HG03442 (cell line): ENCODE data around the gene GPLD1.
A peak's percentile ranks its signal among the peaks of the same experiment; 100 is the strongest.
"Not testable (repeated sequence)": the region's sequence is repeated elsewhere in the genome, so short reads cannot be mapped to it uniquely, and the experiment has no call there.

ENCODE experiments used
- ATAC-seq: cut with Tn5 transposase; IDR thresholded peaks from one replicate; pipeline ENCODE4 v1.9.1; 2021; ENCODE audit warnings: mild to moderate bottlenecking, moderate library complexity; ENCODE audit not compliant: unreplicated experiment

GPLD1 gene

GRCh38 chr6:24489470-24489869 lies at the start of gene GPLD1:
Gene GPLD1, minus strand, starts transcription at chr6:24489578. Its CDS starts 67 bp downstream, at chr6:24489511.
- no peak for ATAC-seq

GRCh38 chr6:24537771-24538385 lies 48.5 kb upstream of the GPLD1 start:
- no peak for ATAC-seq

- no peak for ATAC-seq
Measured at GRCh38 chr6:24537082-24537699, 47.8 kb upstream of the GPLD1 start.

GRCh38 chr6:24536466-24536865 lies 47.1 kb upstream of the GPLD1 start:
- no peak for ATAC-seq

GRCh38 chr6:24535210-24535609 lies 45.8 kb upstream of the GPLD1 start:
- ATAC-seq, result no peak

GRCh38 chr6:24534329-24534728 lies 45.0 kb upstream of the GPLD1 start:
- no peak for ATAC-seq

GRCh38 chr6:24529985-24530384 lies 40.6 kb upstream of the GPLD1 start:
- no peak for ATAC-seq

GRCh38 chr6:24524805-24525204 lies 35.4 kb upstream of the GPLD1 start:
- no peak for ATAC-seq

GRCh38 chr6:24524329-24524728 lies 35.0 kb upstream of the GPLD1 start:
- ATAC-seq, result no peak

- ATAC-seq, result peak; percentile 34
Measured at GRCh38 chr6:24522228-24523176, 33.1 kb upstream of the GPLD1 start.

- ATAC-seq, result peak; percentile 44
Measured at GRCh38 chr6:24520929-24521546, 31.7 kb upstream of the GPLD1 start.

GRCh38 chr6:24517659-24518543 lies 28.5 kb upstream of the GPLD1 start:
- peak; percentile 77 for ATAC-seq

GRCh38 chr6:24513602-24514001 lies 24.2 kb upstream of the GPLD1 start:
- peak; percentile 37 for ATAC-seq

GRCh38 chr6:24511976-24512375 lies 22.6 kb upstream of the GPLD1 start:
- not testable (repeated sequence) for ATAC-seq

GRCh38 chr6:24506814-24507520 lies 17.6 kb upstream of the GPLD1 start:
- no peak for ATAC-seq

- ATAC-seq, result no peak
Measured at GRCh38 chr6:24504649-24505586, 15.5 kb upstream of the GPLD1 start.

GRCh38 chr6:24504287-24504648 lies 14.9 kb upstream of the GPLD1 start:
- no peak for ATAC-seq

GRCh38 chr6:24501914-24502313 lies 12.5 kb upstream of the GPLD1 start:
- no peak for ATAC-seq

GRCh38 chr6:24501374-24501773 lies 12.0 kb upstream of the GPLD1 start:
- ATAC-seq, result no peak
